Measurements from ENCODE around the gene CASP8. TPM values are rescaled to one million over a fixed set of nuclear protein-coding genes. Genes with fewer than 3 reads are reported as not detected.

The CASP8 gene
- total and polyA plus RNA-seq, 9 of the 15 experiments (the other 6 are each of a cell fraction or from before 2014, with no cell fraction given), result 10.2 to 31.4 (median 19.4) TPM

DNA sequence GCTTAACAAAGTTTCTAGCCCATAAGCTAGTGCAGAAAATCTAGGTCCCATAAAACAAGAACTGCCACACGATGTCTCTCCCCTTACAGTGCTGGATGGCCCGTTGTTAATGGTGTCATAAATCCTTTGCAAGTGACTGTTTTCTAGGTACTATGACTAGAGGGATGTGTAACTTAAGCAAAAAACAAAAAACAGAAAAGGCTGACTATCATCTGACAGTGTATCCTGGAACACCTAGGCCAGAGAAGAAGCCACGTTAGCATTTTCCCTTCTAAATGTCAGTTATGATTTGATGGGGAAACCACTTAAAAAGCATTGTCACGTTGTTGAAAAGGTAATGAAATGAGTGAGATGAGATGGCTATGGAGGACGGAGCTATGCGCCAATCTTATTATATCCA, 2.4 kb downstream of the CASP8 start (continued):
- TF ChIP-seq, protein P1, sequence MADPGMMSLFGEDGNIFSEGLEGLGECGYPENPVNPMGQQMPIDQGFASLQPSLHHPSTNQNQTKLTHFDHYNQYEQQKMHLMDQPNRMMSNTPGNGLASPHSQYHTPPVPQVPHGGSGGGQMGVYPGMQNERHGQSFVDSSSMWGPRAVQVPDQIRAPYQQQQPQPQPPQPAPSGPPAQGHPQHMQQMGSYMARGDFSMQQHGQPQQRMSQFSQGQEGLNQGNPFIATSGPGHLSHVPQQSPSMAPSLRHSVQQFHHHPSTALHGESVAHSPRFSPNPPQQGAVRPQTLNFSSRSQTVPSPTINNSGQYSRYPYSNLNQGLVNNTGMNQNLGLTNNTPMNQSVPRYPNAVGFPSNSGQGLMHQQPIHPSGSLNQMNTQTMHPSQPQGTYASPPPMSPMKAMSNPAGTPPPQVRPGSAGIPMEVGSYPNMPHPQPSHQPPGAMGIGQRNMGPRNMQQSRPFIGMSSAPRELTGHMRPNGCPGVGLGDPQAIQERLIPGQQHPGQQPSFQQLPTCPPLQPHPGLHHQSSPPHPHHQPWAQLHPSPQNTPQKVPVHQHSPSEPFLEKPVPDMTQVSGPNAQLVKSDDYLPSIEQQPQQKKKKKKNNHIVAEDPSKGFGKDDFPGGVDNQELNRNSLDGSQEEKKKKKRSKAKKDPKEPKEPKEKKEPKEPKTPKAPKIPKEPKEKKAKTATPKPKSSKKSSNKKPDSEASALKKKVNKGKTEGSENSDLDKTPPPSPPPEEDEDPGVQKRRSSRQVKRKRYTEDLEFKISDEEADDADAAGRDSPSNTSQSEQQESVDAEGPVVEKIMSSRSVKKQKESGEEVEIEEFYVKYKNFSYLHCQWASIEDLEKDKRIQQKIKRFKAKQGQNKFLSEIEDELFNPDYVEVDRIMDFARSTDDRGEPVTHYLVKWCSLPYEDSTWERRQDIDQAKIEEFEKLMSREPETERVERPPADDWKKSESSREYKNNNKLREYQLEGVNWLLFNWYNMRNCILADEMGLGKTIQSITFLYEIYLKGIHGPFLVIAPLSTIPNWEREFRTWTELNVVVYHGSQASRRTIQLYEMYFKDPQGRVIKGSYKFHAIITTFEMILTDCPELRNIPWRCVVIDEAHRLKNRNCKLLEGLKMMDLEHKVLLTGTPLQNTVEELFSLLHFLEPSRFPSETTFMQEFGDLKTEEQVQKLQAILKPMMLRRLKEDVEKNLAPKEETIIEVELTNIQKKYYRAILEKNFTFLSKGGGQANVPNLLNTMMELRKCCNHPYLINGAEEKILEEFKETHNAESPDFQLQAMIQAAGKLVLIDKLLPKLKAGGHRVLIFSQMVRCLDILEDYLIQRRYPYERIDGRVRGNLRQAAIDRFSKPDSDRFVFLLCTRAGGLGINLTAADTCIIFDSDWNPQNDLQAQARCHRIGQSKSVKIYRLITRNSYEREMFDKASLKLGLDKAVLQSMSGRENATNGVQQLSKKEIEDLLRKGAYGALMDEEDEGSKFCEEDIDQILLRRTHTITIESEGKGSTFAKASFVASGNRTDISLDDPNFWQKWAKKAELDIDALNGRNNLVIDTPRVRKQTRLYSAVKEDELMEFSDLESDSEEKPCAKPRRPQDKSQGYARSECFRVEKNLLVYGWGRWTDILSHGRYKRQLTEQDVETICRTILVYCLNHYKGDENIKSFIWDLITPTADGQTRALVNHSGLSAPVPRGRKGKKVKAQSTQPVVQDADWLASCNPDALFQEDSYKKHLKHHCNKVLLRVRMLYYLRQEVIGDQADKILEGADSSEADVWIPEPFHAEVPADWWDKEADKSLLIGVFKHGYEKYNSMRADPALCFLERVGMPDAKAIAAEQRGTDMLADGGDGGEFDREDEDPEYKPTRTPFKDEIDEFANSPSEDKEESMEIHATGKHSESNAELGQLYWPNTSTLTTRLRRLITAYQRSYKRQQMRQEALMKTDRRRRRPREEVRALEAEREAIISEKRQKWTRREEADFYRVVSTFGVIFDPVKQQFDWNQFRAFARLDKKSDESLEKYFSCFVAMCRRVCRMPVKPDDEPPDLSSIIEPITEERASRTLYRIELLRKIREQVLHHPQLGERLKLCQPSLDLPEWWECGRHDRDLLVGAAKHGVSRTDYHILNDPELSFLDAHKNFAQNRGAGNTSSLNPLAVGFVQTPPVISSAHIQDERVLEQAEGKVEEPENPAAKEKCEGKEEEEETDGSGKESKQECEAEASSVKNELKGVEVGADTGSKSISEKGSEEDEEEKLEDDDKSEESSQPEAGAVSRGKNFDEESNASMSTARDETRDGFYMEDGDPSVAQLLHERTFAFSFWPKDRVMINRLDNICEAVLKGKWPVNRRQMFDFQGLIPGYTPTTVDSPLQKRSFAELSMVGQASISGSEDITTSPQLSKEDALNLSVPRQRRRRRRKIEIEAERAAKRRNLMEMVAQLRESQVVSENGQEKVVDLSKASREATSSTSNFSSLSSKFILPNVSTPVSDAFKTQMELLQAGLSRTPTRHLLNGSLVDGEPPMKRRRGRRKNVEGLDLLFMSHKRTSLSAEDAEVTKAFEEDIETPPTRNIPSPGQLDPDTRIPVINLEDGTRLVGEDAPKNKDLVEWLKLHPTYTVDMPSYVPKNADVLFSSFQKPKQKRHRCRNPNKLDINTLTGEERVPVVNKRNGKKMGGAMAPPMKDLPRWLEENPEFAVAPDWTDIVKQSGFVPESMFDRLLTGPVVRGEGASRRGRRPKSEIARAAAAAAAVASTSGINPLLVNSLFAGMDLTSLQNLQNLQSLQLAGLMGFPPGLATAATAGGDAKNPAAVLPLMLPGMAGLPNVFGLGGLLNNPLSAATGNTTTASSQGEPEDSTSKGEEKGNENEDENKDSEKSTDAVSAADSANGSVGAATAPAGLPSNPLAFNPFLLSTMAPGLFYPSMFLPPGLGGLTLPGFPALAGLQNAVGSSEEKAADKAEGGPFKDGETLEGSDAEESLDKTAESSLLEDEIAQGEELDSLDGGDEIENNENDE (IDR thresholded peaks at IDR 0.05; ENCODE audit: low read depth, low read length), result no peak
- TF ChIP-seq, protein P2, sequence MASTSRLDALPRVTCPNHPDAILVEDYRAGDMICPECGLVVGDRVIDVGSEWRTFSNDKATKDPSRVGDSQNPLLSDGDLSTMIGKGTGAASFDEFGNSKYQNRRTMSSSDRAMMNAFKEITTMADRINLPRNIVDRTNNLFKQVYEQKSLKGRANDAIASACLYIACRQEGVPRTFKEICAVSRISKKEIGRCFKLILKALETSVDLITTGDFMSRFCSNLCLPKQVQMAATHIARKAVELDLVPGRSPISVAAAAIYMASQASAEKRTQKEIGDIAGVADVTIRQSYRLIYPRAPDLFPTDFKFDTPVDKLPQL (IDR thresholded peaks at IDR 0.05; ENCODE audit: extremely low read depth, insufficient read length), result no peak
- TF ChIP-seq CHD4 (IDR thresholded peaks at IDR 0.05; ENCODE audit: insufficient read depth, insufficient replicate concordance, low read depth, low read length, poor library complexity, severe bottlenecking), result no peak
- no peak for TF ChIP-seq ZNF408 (CRISPR knock-in tag; IDR thresholded peaks at IDR 0.05; ENCODE audit: low read depth)
- no peak for TF ChIP-seq FOSL1 (tag; conservative IDR thresholded peaks at IDR 0.05)
- no peak for TF ChIP-seq SRSF1 (IDR thresholded peaks at IDR 0.05; ENCODE audit: low read depth, low read length)
- TF ChIP-seq, protein P3, sequence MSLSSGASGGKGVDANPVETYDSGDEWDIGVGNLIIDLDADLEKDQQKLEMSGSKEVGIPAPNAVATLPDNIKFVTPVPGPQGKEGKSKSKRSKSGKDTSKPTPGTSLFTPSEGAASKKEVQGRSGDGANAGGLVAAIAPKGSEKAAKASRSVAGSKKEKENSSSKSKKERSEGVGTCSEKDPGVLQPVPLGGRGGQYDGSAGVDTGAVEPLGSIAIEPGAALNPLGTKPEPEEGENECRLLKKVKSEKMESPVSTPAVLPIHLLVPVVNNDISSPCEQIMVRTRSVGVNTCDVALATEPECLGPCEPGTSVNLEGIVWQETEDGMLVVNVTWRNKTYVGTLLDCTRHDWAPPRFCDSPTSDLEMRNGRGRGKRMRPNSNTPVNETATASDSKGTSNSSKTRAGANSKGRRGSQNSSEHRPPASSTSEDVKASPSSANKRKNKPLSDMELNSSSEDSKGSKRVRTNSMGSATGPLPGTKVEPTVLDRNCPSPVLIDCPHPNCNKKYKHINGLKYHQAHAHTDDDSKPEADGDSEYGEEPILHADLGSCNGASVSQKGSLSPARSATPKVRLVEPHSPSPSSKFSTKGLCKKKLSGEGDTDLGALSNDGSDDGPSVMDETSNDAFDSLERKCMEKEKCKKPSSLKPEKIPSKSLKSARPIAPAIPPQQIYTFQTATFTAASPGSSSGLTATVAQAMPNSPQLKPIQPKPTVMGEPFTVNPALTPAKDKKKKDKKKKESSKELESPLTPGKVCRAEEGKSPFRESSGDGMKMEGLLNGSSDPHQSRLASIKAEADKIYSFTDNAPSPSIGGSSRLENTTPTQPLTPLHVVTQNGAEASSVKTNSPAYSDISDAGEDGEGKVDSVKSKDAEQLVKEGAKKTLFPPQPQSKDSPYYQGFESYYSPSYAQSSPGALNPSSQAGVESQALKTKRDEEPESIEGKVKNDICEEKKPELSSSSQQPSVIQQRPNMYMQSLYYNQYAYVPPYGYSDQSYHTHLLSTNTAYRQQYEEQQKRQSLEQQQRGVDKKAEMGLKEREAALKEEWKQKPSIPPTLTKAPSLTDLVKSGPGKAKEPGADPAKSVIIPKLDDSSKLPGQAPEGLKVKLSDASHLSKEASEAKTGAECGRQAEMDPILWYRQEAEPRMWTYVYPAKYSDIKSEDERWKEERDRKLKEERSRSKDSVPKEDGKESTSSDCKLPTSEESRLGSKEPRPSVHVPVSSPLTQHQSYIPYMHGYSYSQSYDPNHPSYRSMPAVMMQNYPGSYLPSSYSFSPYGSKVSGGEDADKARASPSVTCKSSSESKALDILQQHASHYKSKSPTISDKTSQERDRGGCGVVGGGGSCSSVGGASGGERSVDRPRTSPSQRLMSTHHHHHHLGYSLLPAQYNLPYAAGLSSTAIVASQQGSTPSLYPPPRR (CRISPR knock-in tag; IDR thresholded peaks at IDR 0.05; ENCODE audit: borderline replicate concordance), result no peak
- no peak for TF ChIP-seq SRF (CRISPR knock-in tag; IDR thresholded peaks at IDR 0.05)
